ENCODE results near the gene ADAM12. TPM values are rescaled to one million over a fixed set of nuclear protein-coding genes. Genes with fewer than 3 reads are reported as not detected.

ADAM12 gene
- total and polyA plus RNA-seq, 9 of the 15 experiments (the other 6 are each of a cell fraction or from before 2014, with no cell fraction given): not detected

DNA sequence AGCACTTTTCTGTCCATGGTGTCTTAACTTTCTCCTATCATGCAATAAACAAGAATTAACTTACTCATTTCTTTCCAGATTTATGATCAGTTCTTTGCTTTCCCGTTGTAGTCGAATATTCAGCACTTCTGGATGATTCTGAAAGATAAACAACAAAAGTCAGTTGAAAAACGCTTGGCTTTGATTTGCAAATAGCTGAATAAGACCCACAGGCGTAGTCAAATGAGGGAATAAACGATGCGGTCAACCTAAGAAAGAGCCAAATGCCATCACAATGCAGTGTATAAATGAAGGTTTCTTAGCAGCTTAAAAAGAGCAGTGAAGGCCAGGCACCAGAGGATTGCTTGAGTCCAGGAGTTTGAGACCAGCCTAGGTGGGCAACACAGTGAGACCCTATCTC lies 109.4 kb downstream of the ADAM12 start:
- DNase-seq (ENCODE audit: extremely low read depth in 1 of 4, low spot score in 3 of 4) (no peak), ATAC-seq (no peak), FAIRE-seq (no peak)
- no peaks in the 10 kb centered on the region for H3K9me1 ChIP-seq (ENCODE audit: control insufficient read depth, insufficient read depth, low read length)
- H3K27me3 ChIP-seq (ENCODE audit: control insufficient read depth in 2 of 2, insufficient read depth in 2 of 2, low read length in 2 of 2): no peaks in the 10 kb centered on the region; a peak in 2 of 5 replicates
- no peak overlapping the region for H3K27ac ChIP-seq (ENCODE audit: extremely low read depth, low read depth, low read length)
- CTCF ChIA-PET (ENCODE audit: low intra/inter-chr PET ratio): no interaction called here
- no peaks in the 10 kb centered on the region for H3K36me3 ChIP-seq (ENCODE audit: control insufficient read depth, insufficient read depth, low read length)
- WGBS (ENCODE audit: insufficient coverage, low coverage, missing lambda C conversion rate): 5% methylated on average over 6 of the region's 6 CpGs
- POLR2A ChIA-PET: no interaction called here
- no peak overlapping the region for H3K4me3 ChIP-seq
- H2AFZ ChIP-seq (ENCODE audit: low read depth, low read length): no peak overlapping the region
- H3K79me2 ChIP-seq (ENCODE audit: control insufficient read depth, insufficient read depth, low read length): no peaks in the 10 kb centered on the region
- H3K9me3 ChIP-seq (replicated peaks; ENCODE audit: control insufficient read depth, insufficient read depth, low read depth, low read length): no peaks in the 10 kb centered on the region
- no peak overlapping the region for H3K9ac ChIP-seq (ENCODE audit: insufficient read depth in 1 of 2, low read depth in 2 of 2, low read length in 2 of 2)
- intact Hi-C loops (cut with micrococcal nuclease): no loop called here
- in situ Hi-C loops (cut with MboI): no loop called here
- no peak overlapping the region for H3K4me2 ChIP-seq (ENCODE audit: insufficient read depth, low read length)
- TF ChIP-seq CSDE1 (IDR thresholded peaks at IDR 0.05) (no peak), ZKSCAN8 (CRISPR knock-in tag; IDR thresholded peaks at IDR 0.05) (no peak), SMARCE1 (IDR thresholded peaks at IDR 0.05) (no peak), NCOA2 (IDR thresholded peaks at IDR 0.05; ENCODE audit: partially characterized antibody in 2 of 2) (no peak), ZNF778 (CRISPR knock-in tag; IDR thresholded peaks at IDR 0.05) (no peak), HDAC1 (IDR thresholded peaks at IDR 0.05) (no peak), FOXK2 (conservative IDR thresholded peaks at IDR 0.05 in 1 of 2, IDR thresholded peaks at IDR 0.05 in 1 of 2; ENCODE audit: low read depth in 2 of 2) (no peak), PTRF (tag; IDR thresholded peaks at IDR 0.05) (no peak)
- TF ChIP-seq, protein P1, sequence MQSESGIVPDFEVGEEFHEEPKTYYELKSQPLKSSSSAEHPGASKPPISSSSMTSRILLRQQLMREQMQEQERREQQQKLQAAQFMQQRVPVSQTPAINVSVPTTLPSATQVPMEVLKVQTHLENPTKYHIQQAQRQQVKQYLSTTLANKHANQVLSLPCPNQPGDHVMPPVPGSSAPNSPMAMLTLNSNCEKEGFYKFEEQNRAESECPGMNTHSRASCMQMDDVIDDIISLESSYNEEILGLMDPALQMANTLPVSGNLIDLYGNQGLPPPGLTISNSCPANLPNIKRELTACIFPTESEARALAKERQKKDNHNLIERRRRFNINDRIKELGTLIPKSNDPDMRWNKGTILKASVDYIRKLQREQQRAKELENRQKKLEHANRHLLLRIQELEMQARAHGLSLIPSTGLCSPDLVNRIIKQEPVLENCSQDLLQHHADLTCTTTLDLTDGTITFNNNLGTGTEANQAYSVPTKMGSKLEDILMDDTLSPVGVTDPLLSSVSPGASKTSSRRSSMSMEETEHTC (IDR thresholded peaks at IDR 0.05): no peak
- TF ChIP-seq, protein P2, sequence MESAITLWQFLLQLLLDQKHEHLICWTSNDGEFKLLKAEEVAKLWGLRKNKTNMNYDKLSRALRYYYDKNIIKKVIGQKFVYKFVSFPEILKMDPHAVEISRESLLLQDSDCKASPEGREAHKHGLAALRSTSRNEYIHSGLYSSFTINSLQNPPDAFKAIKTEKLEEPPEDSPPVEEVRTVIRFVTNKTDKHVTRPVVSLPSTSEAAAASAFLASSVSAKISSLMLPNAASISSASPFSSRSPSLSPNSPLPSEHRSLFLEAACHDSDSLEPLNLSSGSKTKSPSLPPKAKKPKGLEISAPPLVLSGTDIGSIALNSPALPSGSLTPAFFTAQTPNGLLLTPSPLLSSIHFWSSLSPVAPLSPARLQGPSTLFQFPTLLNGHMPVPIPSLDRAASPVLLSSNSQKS (CRISPR knock-in tag; IDR thresholded peaks at IDR 0.05): no peak
- H3K4me1 ChIP-seq (replicated peaks in 1 of 2; ENCODE audit: control insufficient read depth in 2 of 2, insufficient read depth in 2 of 2, low read length in 2 of 2): no peaks in the 10 kb centered on the region
- no TSS peak for BruUV-seq (replicated peaks)
- H4K20me1 ChIP-seq (replicated peaks; ENCODE audit: control insufficient read depth, insufficient read depth, low read length): no peaks in the 10 kb centered on the region

Measured in K562 (cell line).